DMS153 (cell line): Measurements from ENCODE around the gene GSDMA.
"Not testable (repeated sequence)": the region's sequence is repeated elsewhere in the genome, so short reads cannot be mapped to it uniquely, and the experiment has no call there.

ENCODE experiments used
- DNase-seq: peaks from one replicate; lab custom pipeline; 2025; lab: John Stamatoyannopoulos, UW

GSDMA gene

GRCh38 chr17:39997543-39997942, 34.7 kb downstream of the GSDMA start:
- DNase-seq: no peak

- no peak for DNase-seq
These were observed 36.3 kb downstream of the GSDMA start for GRCh38 chr17:39999067-39999466.

GRCh38 chr17:40000161-40000560, 37.4 kb downstream of the GSDMA start:
- no peak for DNase-seq

- DNase-seq: not testable (repeated sequence)
These were observed 38.5 kb downstream of the GSDMA start for GRCh38 chr17:40001335-40001734.

- DNase-seq: no peak
These were observed 41.3 kb downstream of the GSDMA start for GRCh38 chr17:40004072-40004471.

- DNase-seq: no peak
These were observed 41.9 kb downstream of the GSDMA start for GRCh38 chr17:40004712-40005111.

GRCh38 chr17:40005520-40005919, 42.7 kb downstream of the GSDMA start:
- no peak for DNase-seq

- DNase-seq: not testable (repeated sequence)
These were observed 48.2 kb downstream of the GSDMA start for GRCh38 chr17:40010946-40011500.

GRCh38 chr17:40012017-40012647, 49.3 kb downstream of the GSDMA start:
- not testable (repeated sequence) for DNase-seq

GRCh38 chr17:40014375-40014980, 51.7 kb downstream of the GSDMA start:
- DNase-seq: no peak

- peak; percentile 42 for DNase-seq
These were observed 52.5 kb downstream of the GSDMA start, which contains the start of gene CSF3 for GRCh38 chr17:40015005-40015997. Gene CSF3 (plus strand): TSS chr17:40015440. CDS start chr17:40015475, 35 bp downstream.

GRCh38 chr17:40015998-40016985, 53.5 kb downstream of the GSDMA start:
- no peak for DNase-seq

GRCh38 chr17:40017422-40018080, 54.7 kb downstream of the GSDMA start:
- no peak for DNase-seq

- DNase-seq: no peak
These were observed 55.7 kb downstream of the GSDMA start for GRCh38 chr17:40018211-40019121.

GRCh38 chr17:40019140-40019991, 56.6 kb downstream of the GSDMA start:
- no peak for DNase-seq

- no peak for DNase-seq
These were observed 57.3 kb downstream of the GSDMA start for GRCh38 chr17:40020146-40020545.

GRCh38 chr17:40021451-40021971, 58.7 kb downstream of the GSDMA start:
- DNase-seq: no peak

GRCh38 chr17:40022497-40022896, 59.7 kb downstream of the GSDMA start:
- DNase-seq: no peak
